DMS79 treated with DMSO at 0.1 percent for 48 hours (cell line): Measurements from ENCODE around the gene SRPK2.

Experiments
- DNase-seq: peaks from one replicate; lab custom pipeline; 2025; lab: John Stamatoyannopoulos, UW

SRPK2 gene

GRCh38 chr7:105133986-105134655 lies 254.6 kb downstream of the SRPK2 start:
- no peak for DNase-seq

- no peak for DNase-seq
Measured at GRCh38 chr7:105133358-105133757, 255.4 kb downstream of the SRPK2 start.

- DNase-seq, result no peak
Measured at GRCh38 chr7:105132835-105133234, 255.9 kb downstream of the SRPK2 start.

GRCh38 chr7:105132335-105132734 lies 256.4 kb downstream of the SRPK2 start:
- DNase-seq, result no peak

GRCh38 chr7:105131890-105132289 lies 256.8 kb downstream of the SRPK2 start:
- DNase-seq, result no peak

- no peak for DNase-seq
Measured at GRCh38 chr7:105131033-105131656, 257.6 kb downstream of the SRPK2 start.

GRCh38 chr7:105130580-105130979 lies 258.1 kb downstream of the SRPK2 start:
- DNase-seq, result no peak

GRCh38 chr7:105130048-105130447 lies 258.7 kb downstream of the SRPK2 start:
- DNase-seq, result no peak

GRCh38 chr7:105127179-105127578 lies 261.5 kb downstream of the SRPK2 start:
- no peak for DNase-seq

- no peak for DNase-seq
Measured at GRCh38 chr7:105126436-105126975, 262.2 kb downstream of the SRPK2 start.

- DNase-seq, result no peak
Measured at GRCh38 chr7:105125745-105126144, 263.0 kb downstream of the SRPK2 start.

- DNase-seq, result no peak
Measured at GRCh38 chr7:105122619-105123018, 266.1 kb downstream of the SRPK2 start.

GRCh38 chr7:105118612-105119600 lies 269.8 kb downstream of the SRPK2 start:
- no peak for DNase-seq

GRCh38 chr7:105112440-105113418 lies 276.0 kb downstream of the SRPK2 start:
- DNase-seq, result no peak

- no peak for DNase-seq
Measured at GRCh38 chr7:105107458-105107857, 281.3 kb downstream of the SRPK2 start.

- no peak for DNase-seq
Measured at GRCh38 chr7:105106473-105106872, 282.2 kb downstream of the SRPK2 start.

- no peak for DNase-seq
Measured at GRCh38 chr7:105105579-105105978, 283.1 kb downstream of the SRPK2 start.

GRCh38 chr7:105102557-105103352 lies 286.0 kb downstream of the SRPK2 start:
- DNase-seq, result no peak

GRCh38 chr7:105101864-105102263 lies 286.9 kb downstream of the SRPK2 start:
- DNase-seq, result no peak

- no peak for DNase-seq
Measured at GRCh38 chr7:105098863-105099515, 289.7 kb downstream of the SRPK2 start.
